Activated T-cell treated with anti-CD3 and anti-CD28 coated beads for 48 hours (primary cell): ENCODE data around the gene MAGOH.
"Not testable (repeated sequence)": the region's sequence is repeated elsewhere in the genome, so short reads cannot be mapped to it uniquely, and the experiment has no call there.

Experiments
- DNase-seq: peaks from one replicate; pipeline ENCODE4 v3.0.0-alpha.2; 2020; ENCODE audit warnings: low read depth

The MAGOH gene

DNA sequence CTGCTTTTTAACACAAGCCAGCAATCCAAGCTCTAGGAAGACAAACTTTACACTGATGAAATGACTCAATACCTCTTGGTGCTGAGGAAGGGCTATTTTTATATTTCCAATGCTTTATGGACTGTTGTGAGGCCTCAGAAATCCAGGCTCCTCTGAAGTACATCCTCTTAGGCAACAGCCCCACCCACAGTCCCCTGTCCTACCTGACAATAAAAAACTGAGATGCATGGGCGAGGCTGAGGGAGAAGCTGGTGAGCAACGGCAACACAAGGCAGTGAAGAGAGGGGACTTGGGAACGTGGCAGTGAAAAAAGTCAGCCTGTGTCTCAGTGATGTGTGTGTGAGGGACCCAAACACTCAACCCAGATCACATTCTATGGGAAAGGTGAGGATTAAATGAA lies 51.8 kb downstream of the MAGOH start:
- no peak for DNase-seq

DNA sequence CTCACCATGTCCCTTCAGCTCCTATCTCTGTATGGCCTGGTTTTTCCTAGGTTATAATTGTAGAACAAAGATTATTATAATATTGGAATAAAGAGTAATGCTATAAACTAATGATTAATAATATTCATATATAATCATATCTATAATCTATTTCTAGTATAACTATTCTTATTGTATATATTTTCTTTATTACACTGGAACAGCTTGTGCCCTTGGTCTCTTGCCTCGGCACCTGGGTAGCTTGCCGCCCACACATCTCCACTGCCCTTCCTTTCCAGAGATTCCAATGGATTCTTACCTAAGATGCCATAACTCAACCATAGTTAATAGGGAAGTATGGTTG lies 52.4 kb downstream of the MAGOH start:
- DNase-seq, result not testable (repeated sequence)

DNA sequence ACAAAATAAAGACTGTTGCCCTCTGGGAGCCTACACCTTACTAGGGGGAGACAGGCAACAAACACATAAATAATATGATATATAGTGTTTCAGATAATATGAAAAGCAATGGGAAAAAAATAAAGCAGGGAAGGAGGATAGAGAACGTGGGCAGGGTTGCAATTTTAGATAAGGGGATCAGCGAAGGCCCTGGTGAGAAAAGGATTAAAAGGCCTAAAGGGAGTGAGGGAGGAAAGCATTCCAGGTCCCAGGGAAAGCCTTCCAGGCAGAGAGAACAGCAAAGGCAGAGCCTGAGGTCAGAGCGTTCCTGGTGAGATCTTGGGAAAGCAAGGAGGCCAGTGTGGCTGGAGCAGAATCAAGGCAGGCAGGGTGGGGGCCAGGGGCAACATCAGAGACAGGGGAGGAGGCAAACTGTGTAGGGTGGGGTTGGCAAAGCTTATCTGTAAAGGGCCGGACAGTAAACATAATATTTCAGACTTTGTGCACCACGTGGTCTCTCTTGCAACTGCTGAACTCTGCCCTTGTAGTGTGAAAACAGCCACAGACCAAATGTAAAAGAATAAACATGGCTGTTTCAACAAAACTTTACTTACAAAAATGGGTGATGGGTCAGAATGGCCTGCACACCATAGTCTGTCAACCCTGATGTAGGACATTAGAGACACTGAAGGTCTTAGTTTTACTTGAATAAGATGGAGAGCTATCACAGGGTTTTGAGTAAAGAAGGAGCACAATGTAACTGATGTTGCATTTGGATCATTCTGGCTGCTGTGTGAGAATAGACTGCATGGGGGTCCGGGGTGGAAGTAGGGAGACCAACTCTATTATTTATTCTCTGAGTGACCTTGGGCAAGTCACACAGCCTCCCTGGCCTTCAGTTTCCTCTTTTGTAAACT lies 55.0 kb downstream of the MAGOH start:
- DNase-seq, result no peak

DNA sequence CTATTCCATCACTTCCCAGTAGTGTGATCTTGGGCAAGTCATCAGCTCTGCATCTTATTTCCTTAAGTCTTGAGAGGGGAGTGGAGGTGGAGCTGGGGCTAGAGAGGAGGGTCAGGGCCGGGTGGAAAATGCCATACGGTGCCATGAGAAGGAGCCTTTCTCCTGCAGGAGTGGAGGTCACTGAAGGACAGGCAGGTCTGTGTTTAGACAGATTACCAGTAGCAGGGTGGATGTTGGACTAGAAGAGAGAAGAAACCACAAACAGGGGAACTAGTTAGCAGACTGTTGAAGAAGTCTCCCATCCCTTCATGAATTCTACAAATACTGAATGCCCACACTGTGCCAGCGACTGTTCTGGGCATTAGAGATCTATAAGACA lies 55.6 kb downstream of the MAGOH start:
- no peak for DNase-seq

DNA sequence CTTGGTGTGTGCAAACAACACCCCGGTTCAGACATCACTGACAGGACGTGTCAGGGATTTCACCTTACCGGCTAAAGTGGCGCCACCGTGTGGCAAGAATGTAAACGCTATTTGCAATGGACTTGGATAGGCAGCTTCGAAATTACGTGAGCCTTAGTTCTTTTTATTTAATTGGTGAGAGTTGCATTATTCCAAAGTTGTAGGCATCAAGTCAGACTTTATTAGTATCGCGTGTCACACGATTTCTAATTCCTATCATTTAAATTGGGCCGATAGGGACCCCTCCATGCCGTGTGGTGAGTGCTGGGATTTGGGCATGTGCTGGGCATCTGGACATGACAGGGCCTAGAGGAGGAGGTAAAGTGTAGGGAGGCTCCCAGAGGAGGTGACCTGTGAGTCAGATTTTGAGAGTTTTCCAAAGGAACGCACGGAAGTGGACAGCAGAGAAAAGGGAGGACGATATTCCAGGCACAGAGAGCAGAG lies 56.2 kb downstream of the MAGOH start:
- peak; percentile 75 for DNase-seq

DNA sequence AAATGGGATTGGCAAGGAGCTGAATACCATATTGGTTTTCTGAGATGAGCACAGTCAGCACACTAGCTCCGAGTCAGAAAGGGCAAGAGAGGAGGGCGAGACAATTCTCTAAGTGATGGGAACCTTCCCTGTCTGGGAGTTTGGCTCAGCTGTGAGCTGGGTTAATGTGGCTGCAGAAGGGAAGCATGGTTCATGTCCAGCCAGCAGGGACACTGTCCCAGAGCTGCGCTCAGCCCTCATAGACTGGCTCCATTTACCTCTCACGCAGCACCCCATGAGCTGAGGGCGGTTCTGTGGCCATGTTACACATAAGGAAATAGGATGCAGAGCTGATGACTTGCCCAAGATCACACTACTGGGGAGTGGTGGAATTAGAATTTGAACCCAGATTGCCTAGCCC lies 57.4 kb downstream of the MAGOH start:
- DNase-seq, result no peak

DNA sequence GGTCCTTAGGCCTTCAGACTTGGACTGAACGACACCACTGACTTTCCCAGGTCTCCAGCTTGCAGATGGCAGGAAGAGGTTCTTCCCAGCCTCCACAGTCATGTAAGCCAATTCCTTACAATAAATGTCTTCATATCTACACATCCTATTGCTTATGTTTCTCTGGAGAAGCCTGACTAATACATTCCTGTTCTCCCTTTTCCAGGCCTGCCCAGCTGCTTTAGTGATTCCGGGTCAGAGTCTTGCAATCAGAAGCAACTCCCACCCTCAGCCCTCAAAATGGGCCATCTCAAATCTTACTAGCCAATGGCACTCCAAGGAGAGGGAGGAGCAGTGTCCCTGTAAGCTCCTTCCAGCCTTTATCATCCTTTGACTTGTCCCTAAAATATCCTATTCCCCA lies 58.1 kb downstream of the MAGOH start:
- DNase-seq, result no peak
